HepG2 (cell line): Measurements from ENCODE around the gene RGS19. TPM values are rescaled to one million over a fixed set of nuclear protein-coding genes. Genes with fewer than 3 reads are reported as not detected.

Experiments used
- GATA4 ChIP-seq: sonication (generic); IDR thresholded peaks from 2 replicates; pipeline ENCODE4 v1.6.1; 2016; ENCODE audit warnings: antibody characterized with exemption, low read depth, borderline replicate concordance
- HDAC1 ChIP-seq: sonication (generic); formaldehyde crosslinking; IDR thresholded peaks from 2 replicates; pipeline ENCODE4 v1.5.1; 2020; ENCODE audit warnings: mild to moderate bottlenecking, missing genetic modification reagents
- HDAC2 ChIP-seq: sonication (generic); formaldehyde crosslinking; IDR thresholded peaks from 2 replicates; pipeline ENCODE4 v1.4.0; 2020; ENCODE audit warnings: missing genetic modification reagents
- HNRNPH1 ChIP-seq: fragments of 200-400 bp; formaldehyde crosslinking; optimal IDR thresholded peaks from 2 replicates; pipeline ENCODE3; 2017; ENCODE audit warnings: mild to moderate bottlenecking, low read depth, low read length
- RFXAP ChIP-seq: sonication (generic); formaldehyde crosslinking; IDR thresholded peaks from 2 replicates; pipeline ENCODE4 v1.4.0; 2020; ENCODE audit warnings: missing genetic modification reagents, borderline replicate concordance
- SIN3A ChIP-seq: IDR thresholded peaks from 2 replicates; pipeline ENCODE4 v1.6.1; 2011; ENCODE audit warnings: low read depth, mild to moderate bottlenecking, control low read depth, low read length, borderline replicate concordance
- TBX2 ChIP-seq: sonication (generic); formaldehyde crosslinking; IDR thresholded peaks from 2 replicates; pipeline ENCODE4 v1.5.0; 2020; ENCODE audit warnings: missing genetic modification reagents, mild to moderate bottlenecking, borderline replicate concordance
- TP53 ChIP-seq: sonication (generic); formaldehyde crosslinking; conservative IDR thresholded peaks from 2 replicates; pipeline ENCODE4 v1.4.0; 2020; ENCODE audit warnings: missing genetic modification reagents
- TRIM24 ChIP-seq: sonication (generic); formaldehyde crosslinking; IDR thresholded peaks from 2 replicates; pipeline ENCODE4 v1.8.0; 2022; ENCODE audit warnings: mild to moderate bottlenecking, missing genetic modification reagents
- ZFP62 ChIP-seq: sonication (generic); formaldehyde crosslinking; IDR thresholded peaks from 2 replicates; pipeline ENCODE4 v1.4.0; 2020; ENCODE audit warnings: missing genetic modification reagents
- ZNF17 ChIP-seq: sonication (generic); formaldehyde crosslinking; IDR thresholded peaks from 2 replicates; pipeline ENCODE4 v1.5.0; 2020; ENCODE audit warnings: mild to moderate bottlenecking, missing genetic modification reagents
- ZNF30 ChIP-seq: sonication (generic); formaldehyde crosslinking; IDR thresholded peaks from 2 replicates; pipeline ENCODE4 v1.5.0; 2020; ENCODE audit warnings: mild to moderate bottlenecking, missing genetic modification reagents
- ZNF317 ChIP-seq: sonication (generic); formaldehyde crosslinking; IDR thresholded peaks from 2 replicates; pipeline ENCODE4 v1.5.0; 2020; ENCODE audit warnings: mild to moderate bottlenecking, missing genetic modification reagents
- ZNF562 ChIP-seq: sonication (generic); formaldehyde crosslinking; IDR thresholded peaks from 2 replicates; pipeline ENCODE4 v1.8.0; 2022; ENCODE audit warnings: missing genetic modification reagents, borderline replicate concordance
- ZNF646 ChIP-seq: sonication (generic); formaldehyde crosslinking; IDR thresholded peaks from 2 replicates; pipeline ENCODE4 v1.9.0; 2021; ENCODE audit warnings: mild to moderate bottlenecking, missing genetic modification reagents
- ZNF839 ChIP-seq: sonication (generic); formaldehyde crosslinking; IDR thresholded peaks from 2 replicates; pipeline ENCODE4 v1.4.0; 2020; ENCODE audit warnings: missing genetic modification reagents, mild to moderate bottlenecking, borderline replicate concordance
- polyA plus RNA-seq, 8 experiments: library from polyadenylated mRNA; depleted of rRNA in 3 of 8; stranded (reverse) in 7 of 8; unstranded in 1 of 8; fragments of >200 nt; fragmentation: Illumina TruSeq in 4 of 8; extraction: Trizol in 4 of 8; gene quantifications; 2 replicates each; pipeline versions ENCODE4 v1.2.1 to v1.2.3, GENCODE V29; 2011 to 2016; ENCODE audit warnings: low read depth in 4 of 8, missing spikeins in 1 of 8, mixed read lengths in 1 of 8; ENCODE audit not compliant: insufficient read depth in 1 of 8
- total RNA-seq, 5 experiments: library from RNA; depleted of rRNA; stranded (reverse); fragments of >200 nt; fragmentation: Illumina TruSeq; extraction: Trizol; gene quantifications; 2 replicates each; pipeline ENCODE4 v1.2.3, GENCODE V29; 2016; ENCODE audit warnings: low read depth in 1 of 5
- TF ChIP-seq, protein P1 (sequence below), 2 experiments: sonication (generic) in 1 of 2; formaldehyde crosslinking in 1 of 2; IDR thresholded peaks; 2 replicates each; pipeline versions ENCODE4 v1.6.1 to v1.9.0; 2014 to 2022; ENCODE audit warnings: antibody characterized with exemption in 1 of 2, borderline replicate concordance in 1 of 2, inconsistent platforms in 1 of 2, low read depth in 1 of 2, missing genetic modification reagents in 1 of 2

RGS19 gene
- total and polyA plus RNA-seq, 2 of the 13 experiments (the other 11 are each of a cell fraction or from before 2014, with no cell fraction given), result 10.7 to 11.9 TPM

GRCh38 chr20:64062596-64063388, 16.5 kb downstream of the RGS19 start, which contains the start of gene TCEA2 (continued):
- TF ChIP-seq TRIM24, result no peak
- TF ChIP-seq ZNF646 (CRISPR knock-in tag), result no peak; the same call in 1 of the 2 replicates
- TF ChIP-seq ZNF317 (CRISPR knock-in tag), result peak; percentile 92
- TF ChIP-seq RFXAP (CRISPR knock-in tag), result peak; percentile 88
- TF ChIP-seq SIN3A, result peak; percentile 93
- TF ChIP-seq ZNF30 (CRISPR knock-in tag), result no peak
- no peak for TF ChIP-seq ZNF562 (CRISPR knock-in tag)
- TF ChIP-seq HNRNPH1, result no peak
- TF ChIP-seq ZFP62 (CRISPR knock-in tag), result peak; percentile 100
- TF ChIP-seq, protein P1, sequence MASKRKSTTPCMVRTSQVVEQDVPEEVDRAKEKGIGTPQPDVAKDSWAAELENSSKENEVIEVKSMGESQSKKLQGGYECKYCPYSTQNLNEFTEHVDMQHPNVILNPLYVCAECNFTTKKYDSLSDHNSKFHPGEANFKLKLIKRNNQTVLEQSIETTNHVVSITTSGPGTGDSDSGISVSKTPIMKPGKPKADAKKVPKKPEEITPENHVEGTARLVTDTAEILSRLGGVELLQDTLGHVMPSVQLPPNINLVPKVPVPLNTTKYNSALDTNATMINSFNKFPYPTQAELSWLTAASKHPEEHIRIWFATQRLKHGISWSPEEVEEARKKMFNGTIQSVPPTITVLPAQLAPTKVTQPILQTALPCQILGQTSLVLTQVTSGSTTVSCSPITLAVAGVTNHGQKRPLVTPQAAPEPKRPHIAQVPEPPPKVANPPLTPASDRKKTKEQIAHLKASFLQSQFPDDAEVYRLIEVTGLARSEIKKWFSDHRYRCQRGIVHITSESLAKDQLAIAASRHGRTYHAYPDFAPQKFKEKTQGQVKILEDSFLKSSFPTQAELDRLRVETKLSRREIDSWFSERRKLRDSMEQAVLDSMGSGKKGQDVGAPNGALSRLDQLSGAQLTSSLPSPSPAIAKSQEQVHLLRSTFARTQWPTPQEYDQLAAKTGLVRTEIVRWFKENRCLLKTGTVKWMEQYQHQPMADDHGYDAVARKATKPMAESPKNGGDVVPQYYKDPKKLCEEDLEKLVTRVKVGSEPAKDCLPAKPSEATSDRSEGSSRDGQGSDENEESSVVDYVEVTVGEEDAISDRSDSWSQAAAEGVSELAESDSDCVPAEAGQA (IDR thresholded peaks at IDR 0.05; ENCODE audit: low read depth), result peak; percentile 84
- TF ChIP-seq, protein P1 (CRISPR knock-in tag; IDR thresholded peaks at IDR 0.05; ENCODE audit: borderline replicate concordance), result no peak; the same call in 1 of the 2 replicates
- TF ChIP-seq ZNF17 (CRISPR knock-in tag), result no peak
- TF ChIP-seq HDAC1, result peak; percentile 97
- TF ChIP-seq TBX2 (CRISPR knock-in tag), result peak; percentile 91
- TF ChIP-seq ZNF839 (CRISPR knock-in tag), result peak; percentile 88
- TF ChIP-seq TP53, result peak; percentile 58; the same call in 1 of the 2 replicates
- peak; percentile 84 for TF ChIP-seq HDAC2 (CRISPR knock-in tag)
- peak; percentile 78; the same call in 1 of the 2 replicates for TF ChIP-seq GATA4
